ENCODE measurements around the gene ZP1.

DNA sequence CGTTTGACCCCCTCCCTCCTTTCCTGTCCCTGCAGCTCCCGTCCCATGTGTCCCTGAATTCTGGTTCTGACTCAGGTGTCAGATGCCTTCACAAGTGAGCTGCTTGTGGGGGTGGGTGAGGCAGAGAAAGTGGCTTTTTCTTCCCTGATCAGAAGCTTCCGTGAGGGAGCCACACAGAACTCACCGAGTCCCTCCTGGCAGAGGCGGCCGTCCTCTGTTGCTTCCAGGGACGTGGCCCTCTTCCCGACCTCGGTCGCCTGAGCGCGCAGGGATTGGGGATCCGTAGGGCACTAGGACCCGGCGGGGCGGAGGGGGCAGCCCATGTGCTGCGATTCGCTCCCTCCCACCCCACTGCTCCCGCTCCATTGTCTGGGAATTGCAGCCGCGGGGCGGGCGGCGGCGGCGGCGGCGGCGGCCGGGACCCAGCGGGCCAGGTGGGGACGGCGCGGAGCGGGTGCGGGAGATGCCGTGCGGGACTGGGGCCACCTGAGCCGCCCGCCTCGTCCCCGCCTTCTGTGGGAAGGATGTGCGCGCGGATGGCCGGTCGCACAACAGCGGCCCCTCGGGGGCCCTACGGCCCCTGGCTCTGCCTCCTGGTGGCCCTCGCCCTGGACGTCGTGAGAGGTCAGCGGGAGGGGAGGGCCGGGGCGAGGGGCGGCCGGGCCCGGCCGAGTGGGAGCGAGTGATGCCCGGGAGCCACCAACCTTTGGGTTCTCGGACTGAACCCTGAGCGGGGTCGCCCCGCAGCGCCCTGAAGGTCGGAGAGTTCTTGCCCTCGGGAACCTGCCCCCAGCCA is 57.0 kb downstream of the ZP1 start, which contains the start of gene TMEM132A:
- TF ChIP-seq, protein P1, sequence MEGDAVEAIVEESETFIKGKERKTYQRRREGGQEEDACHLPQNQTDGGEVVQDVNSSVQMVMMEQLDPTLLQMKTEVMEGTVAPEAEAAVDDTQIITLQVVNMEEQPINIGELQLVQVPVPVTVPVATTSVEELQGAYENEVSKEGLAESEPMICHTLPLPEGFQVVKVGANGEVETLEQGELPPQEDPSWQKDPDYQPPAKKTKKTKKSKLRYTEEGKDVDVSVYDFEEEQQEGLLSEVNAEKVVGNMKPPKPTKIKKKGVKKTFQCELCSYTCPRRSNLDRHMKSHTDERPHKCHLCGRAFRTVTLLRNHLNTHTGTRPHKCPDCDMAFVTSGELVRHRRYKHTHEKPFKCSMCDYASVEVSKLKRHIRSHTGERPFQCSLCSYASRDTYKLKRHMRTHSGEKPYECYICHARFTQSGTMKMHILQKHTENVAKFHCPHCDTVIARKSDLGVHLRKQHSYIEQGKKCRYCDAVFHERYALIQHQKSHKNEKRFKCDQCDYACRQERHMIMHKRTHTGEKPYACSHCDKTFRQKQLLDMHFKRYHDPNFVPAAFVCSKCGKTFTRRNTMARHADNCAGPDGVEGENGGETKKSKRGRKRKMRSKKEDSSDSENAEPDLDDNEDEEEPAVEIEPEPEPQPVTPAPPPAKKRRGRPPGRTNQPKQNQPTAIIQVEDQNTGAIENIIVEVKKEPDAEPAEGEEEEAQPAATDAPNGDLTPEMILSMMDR (IDR thresholded peaks at IDR 0.05; ENCODE audit: control extremely low read depth in 1 of 3, insufficient read depth in 1 of 3, low read depth in 1 of 3, low read length in 3 of 3): no peak
- TF ChIP-seq TCF12 (IDR thresholded peaks at IDR 0.05; ENCODE audit: low read depth, low read length) (peak; percentile 13; the same call in 1 of the 2 replicates), EP300 (IDR thresholded peaks at IDR 0.05; ENCODE audit: borderline replicate concordance in 1 of 2, low read depth in 2 of 2, low read length in 2 of 2) (peak in 1 of 2 experiments; percentile 27; a peak in 1 of 3 replicates), POU5F1 (IDR thresholded peaks at IDR 0.05; ENCODE audit: low read depth, low read length) (no peak), ATF3 (IDR thresholded peaks at IDR 0.05; ENCODE audit: insufficient read depth, low read depth, low read length) (no peak), GABPA (IDR thresholded peaks at IDR 0.05; ENCODE audit: borderline replicate concordance, insufficient read depth, low read length) (no peak), YY1 (IDR thresholded peaks at IDR 0.05; ENCODE audit: low read depth, low read length) (no peak), TBP (IDR thresholded peaks at IDR 0.05; ENCODE audit: low read depth, low read length) (no peak), CREB1 (IDR thresholded peaks at IDR 0.05) (0 out of 2 replicates have a peak, but pooled peaks have one; percentile 50), CHD2 (IDR thresholded peaks at IDR 0.05; ENCODE audit: low read length) (no peak), TEAD4 (IDR thresholded peaks at IDR 0.05; ENCODE audit: low read depth, low read length) (no peak; the same call in 1 of the 2 replicates)
